ENCODE measurements around the gene TNFRSF19. TPM values are rescaled to one million over a fixed set of nuclear protein-coding genes. Genes with fewer than 3 reads are reported as not detected.

TNFRSF19 gene
- total and polyA plus RNA-seq, 2 of the 8 experiments (the other 6 are each of a cell fraction or from before 2014, with no cell fraction given): 0.50 to 0.95 TPM

DNA sequence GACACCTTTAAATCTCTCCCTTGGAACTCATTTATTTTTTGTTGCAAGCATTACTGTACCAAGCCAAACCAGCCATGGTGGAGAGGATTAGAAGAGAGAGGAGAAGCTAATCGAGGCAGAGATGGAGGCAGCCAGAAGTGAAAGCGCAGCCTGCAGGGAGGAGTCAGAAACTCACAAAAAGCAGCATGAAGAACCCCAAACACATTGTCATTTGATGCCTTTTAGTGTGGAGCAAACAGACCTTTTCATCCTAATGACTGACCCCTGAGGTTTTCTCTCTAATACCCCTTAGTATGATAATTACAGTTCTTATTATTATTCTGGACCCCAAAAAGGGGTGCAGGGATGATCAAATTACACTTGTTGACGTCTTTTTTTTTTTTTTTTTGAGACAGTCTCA lies 62.5 kb downstream of the TNFRSF19 start:
- no peak overlapping the region for H2AK5ac ChIP-seq (ENCODE audit: low read depth, low read length)
- H4K5ac ChIP-seq (ENCODE audit: insufficient read length, low read depth, low read length): peak overlapping the region; percentile 33
- H2BK20ac ChIP-seq (ENCODE audit: low read length): no peak overlapping the region
- no peaks in the 10 kb centered on the region for H3K79me2 ChIP-seq (ENCODE audit: control insufficient read depth in 1 of 2, insufficient read depth in 2 of 2, low read length in 2 of 2)
- H3K23ac ChIP-seq (ENCODE audit: insufficient read length): no peak overlapping the region
- no peak overlapping the region for H3K4ac ChIP-seq (replicated peaks; ENCODE audit: insufficient read length, low read depth, low read length)
- TF ChIP-seq BRCA1 (IDR thresholded peaks at IDR 0.05; ENCODE audit: low read depth, low read length) (no peak), SP1 (IDR thresholded peaks at IDR 0.05; ENCODE audit: low read depth, low read length) (no peak), TAF7 (optimal IDR thresholded peaks at IDR 0.05; ENCODE audit: borderline replicate concordance, low read depth, low read length) (no peak), CEBPB (IDR thresholded peaks at IDR 0.05; ENCODE audit: low read depth, low read length) (0 out of 2 replicates have a peak, but pooled peaks have one; percentile 14), POLR2A (IDR thresholded peaks at IDR 0.05; ENCODE audit: control extremely low read depth in 1 of 2, low read depth in 2 of 2, low read length in 2 of 2) (no peak), NANOG (IDR thresholded peaks at IDR 0.05; ENCODE audit: insufficient read depth, low read depth, low read length, poor library complexity, severe bottlenecking) (peak; percentile 37), YY1 (IDR thresholded peaks at IDR 0.05; ENCODE audit: low read depth, low read length) (no peak), SP4 (IDR thresholded peaks at IDR 0.05; ENCODE audit: low read length) (no peak), ASH2L (IDR thresholded peaks at IDR 0.05; ENCODE audit: low read length) (no peak)
- no peak overlapping the region for H4K91ac ChIP-seq (replicated peaks; ENCODE audit: insufficient read length, low read length)
- FAIRE-seq: peak; percentile 55
- no peak overlapping the region for H2BK15ac ChIP-seq (ENCODE audit: low read length)
- peak overlapping the region in 1 of 4 experiments; percentile 43; a peak in 2 of 8 replicates for H3K4me3 ChIP-seq (ENCODE audit: extremely low read depth in 1 of 4, insufficient read depth in 2 of 4, low read depth in 3 of 4, low read length in 4 of 4)
- H3K56ac ChIP-seq (replicated peaks; ENCODE audit: insufficient read length, low read depth, low read length): no peak overlapping the region
- H3K9ac ChIP-seq (replicated peaks in 1 of 4; ENCODE audit: extremely low read depth in 1 of 4, low read depth in 3 of 4, low read length in 3 of 4): no peak overlapping the region
- no peak overlapping the region for H3K27ac ChIP-seq (ENCODE audit: low read depth, low read length)
- H3K14ac ChIP-seq (ENCODE audit: insufficient read length): no peak overlapping the region
- no peak overlapping the region for H2BK12ac ChIP-seq (ENCODE audit: low read depth, low read length)
- H3K27me3 ChIP-seq (replicated peaks in 1 of 4; ENCODE audit: control insufficient read depth in 3 of 4, extremely low read depth in 1 of 4, insufficient read depth in 3 of 4, low read length in 3 of 4): no peaks in the 10 kb centered on the region
- peaks cover 0 to 24% (median 20%) of the 10 kb centered on the region in 4 experiments; a peak in 5 of 7 replicates for H3K4me1 ChIP-seq (replicated peaks in 1 of 4; ENCODE audit: control insufficient read depth in 3 of 4, insufficient read depth in 4 of 4, low read length in 3 of 4)
- H3K23me2 ChIP-seq (ENCODE audit: low read depth, low read length): no peaks in the 10 kb centered on the region
- no peaks in the 10 kb centered on the region for H3K9me3 ChIP-seq (ENCODE audit: insufficient read depth in 2 of 2, low read depth in 1 of 2, low read length in 1 of 2)
- H2BK120ac ChIP-seq (replicated peaks; ENCODE audit: low read depth, low read length): no peak overlapping the region
- 12% methylated on average over 3 of the region's 3 CpGs; no CpG with 5 or more reads in 1 of the 2 experiments for WGBS, 2 experiments (ENCODE audit: extremely low coverage in 1 of 2, insufficient coverage in 1 of 2, insufficient read length in 1 of 2, insufficient replicate concordance in 2 of 2, low coverage in 1 of 2, low lambda C conversion rate in 2 of 2, missing lambda C conversion rate in 1 of 2)
- no peaks in the 10 kb centered on the region for H3K36me3 ChIP-seq (ENCODE audit: control insufficient read depth in 2 of 4, insufficient read depth in 4 of 4, low read length in 3 of 4)
- no peak overlapping the region for H3K18ac ChIP-seq (ENCODE audit: extremely low read depth, low read length)
- H4K20me1 ChIP-seq (replicated peaks in 1 of 2; ENCODE audit: control insufficient read depth in 1 of 2, insufficient read depth in 2 of 2, low read length in 2 of 2): no peaks in the 10 kb centered on the region
- POLR2A ChIA-PET (ENCODE audit: partially characterized antibody): no interaction called here
- CTCF ChIA-PET (ENCODE audit: partially characterized antibody): interaction anchor here (1.2 to 1.8 kb wide), 2 partner anchors 15 to 109 kb away, joined by 3 to 5 read pairs; no protein-coding TSS in a partner anchor
- H2BK5ac ChIP-seq (ENCODE audit: low read depth, low read length): no peak overlapping the region
- H3K4me2 ChIP-seq (ENCODE audit: insufficient read depth in 1 of 2, low read depth in 2 of 2, low read length in 2 of 2): peak overlapping the region; percentile 47 to 56; a peak in 3 of 4 replicates
- DNase-seq (ENCODE audit: low read depth in 1 of 2, low spot score in 2 of 2): no peak
- H4K8ac ChIP-seq (ENCODE audit: extremely low read depth, insufficient read depth, low read length): no peak overlapping the region
- H3K79me1 ChIP-seq (ENCODE audit: low read depth, low read length): no peaks in the 10 kb centered on the region
- no peak overlapping the region for H2AFZ ChIP-seq (ENCODE audit: low read length)
